B cell (primary cell): ENCODE measurements around the gene IKZF3. TPM values are rescaled to one million over a fixed set of nuclear protein-coding genes. Genes with fewer than 3 reads are reported as not detected.
A peak's percentile ranks its signal among the peaks of the same experiment; 100 is the strongest.

Experiments used
- ATAC-seq: fragments of 200-7000 bp; cut with Tn5 transposase; one replicate; pipeline ENCODE4 v1.10.0; 2021; ENCODE audit warnings: low read depth, mild to moderate bottlenecking, moderate number of reproducible peaks, moderate library complexity
- CTCF ChIA-PET: fragments of 350-600 bp; sonication (Branson Sonifier 250); formaldehyde crosslinking; loops from one replicate; lab custom pipeline; 2021; ENCODE audit warnings: antibody characterized with exemption, inconsistent platforms; lab: Charles Lee
- POLR2A ChIA-PET: fragments of 350-600 bp; sonication (Branson Sonifier 250); formaldehyde crosslinking; loops from one replicate; lab custom pipeline; 2021; ENCODE audit warnings: antibody characterized with exemption; lab: Charles Lee
- DNase-seq: peaks from one replicate; pipeline ENCODE4 v3.0.0; 2013
- H2AFZ ChIP-seq: 2 replicates; pipeline ENCODE4 v1.6.1; 2012; ENCODE audit warnings: mild to moderate bottlenecking, low read depth, low read length; ENCODE audit not compliant: insufficient read depth, poor library complexity, severe bottlenecking
- H3K27ac ChIP-seq, 2 donors: 1 replicate in 1 of 2; 2 replicates in 1 of 2; pipeline ENCODE4 v1.5.1; 2012 to 2013; ENCODE audit warnings: low read length in 2 of 2, mild to moderate bottlenecking in 2 of 2, moderate library complexity in 1 of 2
- H3K27me3 ChIP-seq, 4 experiments: fragments of 200-600 bp in 1 of 4; sonication (generic) in 1 of 4; replicated peaks in 1 of 4; 1 replicate in 2 of 4; 2 replicates in 2 of 4; pipeline versions ENCODE4 v1.6.1 to v1.7.0; 2013 to 2016; ENCODE audit warnings: low read length in 3 of 4, mild to moderate bottlenecking in 2 of 4, mixed read lengths in 1 of 4, moderate library complexity in 1 of 4; ENCODE audit not compliant: insufficient read depth in 4 of 4, control insufficient read depth in 3 of 4; ENCODE audit errors: control extremely low read depth in 1 of 4
- H3K36me3 ChIP-seq, 2 experiments: replicated peaks in 1 of 2; 1 replicate in 1 of 2; 2 replicates in 1 of 2; pipeline versions ENCODE4 v1.6.1 to v1.7.1; 2013; ENCODE audit warnings: low read length in 1 of 2; ENCODE audit not compliant: insufficient read depth in 2 of 2, control insufficient read depth in 1 of 2; ENCODE audit errors: control extremely low read depth in 1 of 2, extremely low read depth in 1 of 2
- H3K4me1 ChIP-seq, 2 donors: fragments of 200-600 bp in 1 of 2; sonication (generic) in 1 of 2; 1 replicate in 1 of 2; 2 replicates in 1 of 2; pipeline versions ENCODE4 v1.5.1 to v1.6.1; 2013 to 2017; ENCODE audit warnings: low read length in 2 of 2; ENCODE audit not compliant: control insufficient read depth in 2 of 2, insufficient read depth in 2 of 2
- H3K4me2 ChIP-seq: replicated peaks from 2 replicates; pipeline ENCODE3; 2012; ENCODE audit warnings: mild to moderate bottlenecking, low read depth, low read length; ENCODE audit not compliant: poor library complexity, severe bottlenecking
- H3K4me3 ChIP-seq, 5 experiments: fragments of 200-600 bp in 1 of 5; sonication (generic) in 1 of 5; 1 replicate in 3 of 5; 2 replicates in 2 of 5; pipeline versions ENCODE4 v1.5.1 to v1.7.0; 2011 to 2016; ENCODE audit warnings: low read length in 4 of 5, mild to moderate bottlenecking in 4 of 5, low read depth in 2 of 5, control low read depth in 1 of 5, moderate library complexity in 1 of 5; ENCODE audit not compliant: insufficient read depth in 1 of 5; ENCODE audit errors: control extremely low read depth in 1 of 5, extremely low read depth in 1 of 5
- H3K79me2 ChIP-seq: fragments of 200-600 bp; sonication (generic); one replicate; pipeline ENCODE4 v1.6.0; 2016; ENCODE audit warnings: low read length; ENCODE audit not compliant: control insufficient read depth, insufficient read depth
- H3K9ac ChIP-seq: fragments of 200-600 bp; sonication (generic); 2 replicates; pipeline ENCODE4 v1.6.1; 2017; ENCODE audit warnings: mild to moderate bottlenecking, low read length, moderate library complexity
- H3K9me3 ChIP-seq, 3 donors: one replicate each; pipeline versions ENCODE4 v1.6.1 to v1.7.1; 2013; ENCODE audit warnings: low read length in 2 of 3; ENCODE audit not compliant: control insufficient read depth in 2 of 3, insufficient read depth in 1 of 3; ENCODE audit errors: control extremely low read depth in 1 of 3
- H4K20me1 ChIP-seq: 2 replicates; pipeline ENCODE4 v1.6.0; 2012; ENCODE audit warnings: mild to moderate bottlenecking, low read length; ENCODE audit not compliant: insufficient read depth, control insufficient read depth, poor library complexity, severe bottlenecking
- H3K27ac Mint-ChIP-seq: one replicate; pipeline ENCODE4 v1.8.0; 2021; ENCODE audit warnings: mixed read lengths
- H3K27me3 Mint-ChIP-seq: one replicate; pipeline ENCODE4 v1.8.0; 2021; ENCODE audit warnings: mixed read lengths
- H3K4me1 Mint-ChIP-seq: one replicate; pipeline ENCODE4 v1.8.0; 2021; ENCODE audit warnings: mixed read lengths
- H3K4me3 Mint-ChIP-seq: one replicate; pipeline ENCODE4 v1.8.0; 2021; ENCODE audit warnings: mixed read lengths
- H3K9me3 Mint-ChIP-seq: one replicate; pipeline ENCODE4 v1.8.0; 2022; ENCODE audit warnings: mixed read lengths; ENCODE audit not compliant: insufficient read depth
- CTCF ChIP-seq: fragments of 200-600 bp; IDR thresholded peaks from one replicate; pipeline ENCODE4 v1.8.0; 2022; ENCODE audit warnings: antibody characterized with exemption, mild to moderate bottlenecking
- EZH2 ChIP-seq: IDR thresholded peaks from 2 replicates; pipeline ENCODE4 v1.6.1; 2012; ENCODE audit warnings: borderline replicate concordance, low read depth, mild to moderate bottlenecking, moderate library complexity, low read length; ENCODE audit not compliant: insufficient read depth, poor library complexity, severe bottlenecking
- WGBS: methylation state at CpG from one replicate; pipeline ENCODE4 v1.1.5; 2013; ENCODE audit warnings: missing lambda C conversion rate; ENCODE audit not compliant: insufficient coverage; 5-methylcytosine and 5-hydroxymethylcytosine counted together
- intact Hi-C: fragments of 100-400 bp; cut with micrococcal nuclease; formaldehyde crosslinking; loops from one replicate; pipeline ENCODE4 v1.10.0; 2022
- polyA plus RNA-seq: library from polyadenylated mRNA; depleted of rRNA; stranded (reverse); fragments of >200 nt; gene quantifications from 2 replicates; pipeline ENCODE4 v1.2.3, GENCODE V29; 2012
- total RNA-seq, 2 donors: library from RNA; stranded (reverse); fragments of 120-200 nt in 1 of 2; gene quantifications; 1 replicate in 1 of 2; 2 replicates in 1 of 2; pipeline versions ENCODE4 v1.2.3 to v1.2.4, GENCODE V29; 2013 to 2022

The IKZF3 gene
- total and polyA plus RNA-seq, 2 donors (not counting 1 experiment from before 2014, with no cell fraction given): 63.0 to 178 TPM

GRCh38 chr17:39818358-39819000, 45.6 kb downstream of the IKZF3 start:
- Histone ChIP-seq H3K27ac (peak overlapping the region; percentile 66 to 85), H3K4me1 (peaks cover 65 to 67% of the 10 kb centered on the region in 2 donors), H3K9me3 (peaks cover 2 to 12% (median 6%) of the 10 kb centered on the region in 3 donors), H2AFZ (no peak overlapping the region), H3K9ac (peak overlapping the region; percentile 3), H3K79me2 (peaks cover 98% of the 10 kb centered on the region), H3K4me3 (peak overlapping the region in 1 of 5 experiments; percentile 22), H3K4me2 (peak overlapping the region; percentile 38), H4K20me1 (peaks cover 10% of the 10 kb centered on the region), H3K27me3 (no peaks in the 10 kb centered on the region), H3K36me3 (peaks cover 16 to 93% of the 10 kb centered on the region in 2 experiments)
- ChIA-PET POLR2A (interaction anchor here (0.6 to 1.4 kb wide), 2 partner anchors 42 to 242 kb away, joined by 3 read pairs; no protein-coding TSS in a partner anchor), CTCF (interaction anchor here (0.8 to 1.7 kb wide), 5 partner anchors 25 to 65 kb away, joined by 3 to 7 read pairs (median 3); partner anchors contain the start of gene IKZF3)
- Mint-ChIP-seq H3K4me1 (peaks cover 80% of the 10 kb centered on the region), H3K27me3 (no peaks in the 10 kb centered on the region), H3K4me3 (peak overlapping the region; percentile 75), H3K9me3 (peaks cover 2% of the 10 kb centered on the region), H3K27ac (peak overlapping the region; percentile 92)
- intact Hi-C loops: loop anchor here (2.0 kb wide), 1 partner anchor 24 kb away; no protein-coding TSS in a partner anchor
- no CpG with 5 or more reads among the region's 9 CpGs for WGBS
- DNase-seq (peak; percentile 60), ATAC-seq (peak; percentile 14)
- no peak for TF ChIP-seq EZH2
- no peak for TF ChIP-seq CTCF

GRCh38 chr17:39816272-39816671, 47.8 kb downstream of the IKZF3 start:
- H3K4me3 ChIP-seq: no peak overlapping the region
- intact Hi-C loops: no loop called here
- no peak overlapping the region for H2AFZ ChIP-seq
- no peak overlapping the region for H3K4me2 ChIP-seq
- DNase-seq (no peak), ATAC-seq (no peak)
- Mint-ChIP-seq H3K4me1 (peaks cover 79% of the 10 kb centered on the region), H3K27ac (peak overlapping the region; percentile 50), H3K9me3 (no peaks in the 10 kb centered on the region), H3K4me3 (no peak overlapping the region), H3K27me3 (no peaks in the 10 kb centered on the region)
- no peak overlapping the region for H3K9ac ChIP-seq
- H3K79me2 ChIP-seq: peaks cover 96% of the 10 kb centered on the region
- peaks cover 0 to 1% (median 0%) of the 10 kb centered on the region in 3 donors for H3K9me3 ChIP-seq
- TF ChIP-seq EZH2 (no peak), CTCF (no peak)
- H4K20me1 ChIP-seq: no peaks in the 10 kb centered on the region
- no peaks in the 10 kb centered on the region for H3K27me3 ChIP-seq
- peak overlapping the region in 1 of 2 donors; percentile 67 for H3K27ac ChIP-seq
- ChIA-PET POLR2A (interaction anchor here (1.2 kb wide), 1 partner anchor 24 kb away, joined by 3 read pairs; no protein-coding TSS in a partner anchor), CTCF (interaction anchor here (1.5 kb wide), 1 partner anchor 9 kb away, joined by 5 read pairs; no protein-coding TSS in a partner anchor)
- peaks cover 16 to 89% of the 10 kb centered on the region in 2 experiments for H3K36me3 ChIP-seq
- H3K4me1 ChIP-seq: peaks cover 51 to 54% of the 10 kb centered on the region in 2 donors
